ENCODE measurements around the gene LRRC58. TPM values are rescaled to one million over a fixed set of nuclear protein-coding genes. Genes with fewer than 3 reads are reported as not detected.

LRRC58 gene
- total RNA-seq, 4 donors from 2014 or later: 29.3 to 33.0 (median 31.3) TPM

DNA sequence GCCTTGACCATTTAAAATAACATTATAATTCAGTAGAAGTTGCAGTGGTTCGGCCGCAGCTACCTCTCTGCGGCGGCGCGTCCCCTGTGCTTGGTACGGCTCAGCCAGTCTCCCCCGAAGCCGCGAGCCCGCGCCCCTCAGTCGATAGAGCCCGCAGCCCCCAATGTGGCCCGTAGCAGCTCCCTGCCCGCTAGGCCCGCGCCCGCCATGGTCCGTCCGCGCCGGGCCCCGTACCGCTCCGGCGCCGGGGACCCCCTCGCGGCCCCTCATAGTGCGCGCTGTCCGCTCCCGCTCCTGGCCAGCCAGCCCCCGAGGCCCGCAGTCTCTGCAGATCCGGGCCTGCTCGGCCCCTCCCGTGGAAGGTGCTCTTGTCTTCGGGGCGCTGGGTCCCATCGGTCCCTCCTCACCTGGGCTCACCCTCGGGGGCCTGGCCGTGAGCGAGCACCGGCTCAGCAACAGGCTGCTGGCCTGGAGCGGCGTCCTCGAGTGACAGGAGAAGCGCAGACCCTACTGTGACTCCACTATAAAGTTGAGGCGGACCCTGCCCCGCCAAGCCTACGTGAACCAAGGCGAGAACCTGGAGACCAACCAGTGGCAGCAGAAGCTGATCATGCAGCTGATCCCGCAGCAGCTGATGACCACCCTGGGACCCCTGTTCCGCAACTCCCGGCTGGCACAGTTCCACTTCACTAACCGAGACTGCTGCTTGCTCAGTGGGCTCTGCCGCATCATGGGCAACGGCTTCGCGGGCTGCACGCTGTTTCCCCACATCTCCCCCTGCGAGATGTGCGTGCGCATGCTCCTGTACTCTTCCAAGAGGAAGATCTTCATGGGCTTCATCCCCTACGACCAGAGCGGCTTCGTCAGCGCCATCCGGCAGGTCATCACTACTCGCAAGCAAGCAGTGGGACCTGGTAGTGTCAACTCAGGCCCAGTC, 42.4 kb downstream of the LRRC58 start:
- no peak overlapping the region for H3K4me3 ChIP-seq (ENCODE audit: low read depth, poor library complexity, severe bottlenecking)
- TF ChIP-seq, protein P1, sequence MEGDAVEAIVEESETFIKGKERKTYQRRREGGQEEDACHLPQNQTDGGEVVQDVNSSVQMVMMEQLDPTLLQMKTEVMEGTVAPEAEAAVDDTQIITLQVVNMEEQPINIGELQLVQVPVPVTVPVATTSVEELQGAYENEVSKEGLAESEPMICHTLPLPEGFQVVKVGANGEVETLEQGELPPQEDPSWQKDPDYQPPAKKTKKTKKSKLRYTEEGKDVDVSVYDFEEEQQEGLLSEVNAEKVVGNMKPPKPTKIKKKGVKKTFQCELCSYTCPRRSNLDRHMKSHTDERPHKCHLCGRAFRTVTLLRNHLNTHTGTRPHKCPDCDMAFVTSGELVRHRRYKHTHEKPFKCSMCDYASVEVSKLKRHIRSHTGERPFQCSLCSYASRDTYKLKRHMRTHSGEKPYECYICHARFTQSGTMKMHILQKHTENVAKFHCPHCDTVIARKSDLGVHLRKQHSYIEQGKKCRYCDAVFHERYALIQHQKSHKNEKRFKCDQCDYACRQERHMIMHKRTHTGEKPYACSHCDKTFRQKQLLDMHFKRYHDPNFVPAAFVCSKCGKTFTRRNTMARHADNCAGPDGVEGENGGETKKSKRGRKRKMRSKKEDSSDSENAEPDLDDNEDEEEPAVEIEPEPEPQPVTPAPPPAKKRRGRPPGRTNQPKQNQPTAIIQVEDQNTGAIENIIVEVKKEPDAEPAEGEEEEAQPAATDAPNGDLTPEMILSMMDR (IDR thresholded peaks at IDR 0.05): no peak
- TF ChIP-seq POLR2A (IDR thresholded peaks at IDR 0.05): no peak
- intact Hi-C loops (cut with DNase I; ENCODE audit: low total_unique reads): no loop called here
- WGBS, 2 donors: 76 to 78% methylated on average over 52 to 69 of the region's 72 CpGs
- DNase-seq (ENCODE audit: low spot score in 2 of 2): no peak

DNA sequence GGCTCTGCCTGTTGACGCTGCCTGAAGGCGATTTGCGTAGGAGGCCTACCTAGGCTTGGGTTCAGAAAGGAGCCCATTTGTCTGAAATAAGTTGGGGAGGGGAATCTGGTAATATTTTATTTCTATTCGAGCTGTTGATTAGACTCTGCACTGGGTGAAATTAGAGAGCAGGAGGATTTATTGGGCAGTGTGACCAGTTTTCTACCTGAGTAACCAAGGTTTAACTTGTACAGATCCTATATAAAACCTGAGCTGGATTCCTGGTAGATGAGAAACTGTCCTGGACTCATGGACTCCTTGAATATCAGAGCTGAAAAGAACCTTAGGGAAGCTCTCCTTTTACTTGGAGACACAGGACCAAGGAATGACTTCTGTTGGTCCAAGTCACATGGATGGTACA, 44.5 kb downstream of the LRRC58 start:
- H3K4me3 ChIP-seq (ENCODE audit: low read depth, poor library complexity, severe bottlenecking): no peak overlapping the region
- intact Hi-C loops (cut with DNase I; ENCODE audit: low total_unique reads): no loop called here
- WGBS, 2 donors: 80 to 91% methylated on average over 4 of the region's 4 CpGs
- no peak for DNase-seq (ENCODE audit: low spot score in 2 of 2)
- no peak for TF ChIP-seq POLR2A (IDR thresholded peaks at IDR 0.05)
- TF ChIP-seq, protein P1 (IDR thresholded peaks at IDR 0.05): no peak

DNA sequence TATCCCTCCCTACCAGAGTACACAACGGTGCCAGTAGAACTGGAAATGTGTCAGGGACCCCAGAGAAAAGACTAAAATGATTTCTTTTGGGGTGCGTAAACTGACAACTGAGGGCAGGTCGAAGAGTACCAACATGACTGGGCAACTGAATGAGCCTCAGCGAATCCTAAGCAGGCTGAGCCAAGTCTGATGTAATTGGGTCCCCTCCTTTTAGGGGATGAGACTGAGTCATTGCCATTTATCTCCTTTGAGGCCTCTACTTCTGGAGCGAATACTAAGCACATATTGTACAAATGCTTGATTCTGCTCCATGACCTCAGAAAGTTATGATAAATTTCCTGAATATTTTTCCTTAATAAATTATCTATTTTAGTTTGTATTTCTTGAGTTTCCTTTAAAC, 46.8 kb downstream of the LRRC58 start:
- intact Hi-C loops (cut with DNase I; ENCODE audit: low total_unique reads): no loop called here
- TF ChIP-seq, protein P1 (IDR thresholded peaks at IDR 0.05): no peak
- TF ChIP-seq POLR2A (IDR thresholded peaks at IDR 0.05): no peak
- no peak overlapping the region for H3K4me3 ChIP-seq (ENCODE audit: low read depth, poor library complexity, severe bottlenecking)
- no peak for DNase-seq (ENCODE audit: low spot score in 2 of 2)
- 64 to 75% methylated on average over 5 of the region's 5 CpGs for WGBS, 2 donors

DNA sequence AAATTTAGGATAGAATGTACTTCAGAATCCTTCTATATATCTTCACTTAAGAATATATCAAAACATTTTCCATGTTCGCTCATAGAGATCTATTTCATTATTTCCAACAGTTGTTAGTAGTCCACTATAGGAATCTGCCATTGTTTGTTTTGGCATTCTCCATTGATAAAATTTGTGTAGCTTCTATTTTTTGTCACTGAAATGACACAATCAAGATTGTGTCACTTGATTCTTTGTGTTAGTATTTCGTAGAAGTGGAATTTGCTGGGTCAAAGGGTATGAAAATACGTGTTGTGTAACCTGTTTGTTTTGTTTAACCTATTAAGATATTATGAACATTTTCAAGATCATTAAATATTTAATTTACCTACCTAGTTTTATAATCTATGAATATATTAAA, 48.2 kb downstream of the LRRC58 start:
- TF ChIP-seq POLR2A (IDR thresholded peaks at IDR 0.05): no peak
- TF ChIP-seq, protein P1 (IDR thresholded peaks at IDR 0.05): no peak
- WGBS, 2 donors: 81 to 86% methylated on average over 3 of the region's 3 CpGs

DNA sequence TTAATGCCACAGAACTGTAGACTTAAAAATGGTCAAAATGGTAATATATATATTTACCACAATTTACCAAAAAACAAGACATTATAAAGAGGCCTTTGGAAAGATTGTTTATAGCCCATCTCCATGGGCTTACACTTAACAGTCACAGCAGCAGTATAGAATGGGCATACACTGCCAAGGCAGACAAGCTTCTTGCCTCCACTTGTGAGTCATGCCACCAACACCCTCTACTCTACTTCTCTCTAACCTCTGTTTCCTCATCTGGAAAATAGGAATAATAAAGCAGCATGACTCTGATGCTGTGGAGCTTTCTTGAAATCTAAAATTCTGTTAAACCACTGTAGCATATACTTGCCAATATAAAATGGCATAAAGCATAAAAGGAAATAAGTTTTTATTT, 49.8 kb downstream of the LRRC58 start:
- TF ChIP-seq, protein P1 (IDR thresholded peaks at IDR 0.05): no peak
- TF ChIP-seq POLR2A (IDR thresholded peaks at IDR 0.05): no peak
- no peak for DNase-seq (ENCODE audit: low spot score in 2 of 2)
- intact Hi-C loops (cut with DNase I; ENCODE audit: low total_unique reads): no loop called here
- H3K4me3 ChIP-seq (ENCODE audit: low read depth, poor library complexity, severe bottlenecking): no peak overlapping the region

More for the DNA sequence above, 48.2 kb downstream of the LRRC58 start:
- intact Hi-C loops (cut with DNase I; ENCODE audit: low total_unique reads): no loop called here
- H3K4me3 ChIP-seq (ENCODE audit: low read depth, poor library complexity, severe bottlenecking): no peak overlapping the region
- DNase-seq (ENCODE audit: low spot score in 2 of 2): no peak
